ENCODE data around the gene NANS. TPM values are rescaled to one million over a fixed set of nuclear protein-coding genes. Genes with fewer than 3 reads are reported as not detected.

NANS gene
- total and polyA plus RNA-seq, 4 donors, result 23.4 to 55.4 (median 42.8) TPM

- Histone ChIP-seq H3K4me3 (ENCODE audit: low read depth in 1 of 3, low read length in 3 of 3) (no peak overlapping the region), H3K9me3 (ENCODE audit: control insufficient read depth in 4 of 4, low read length in 3 of 4) (no peaks in the 10 kb centered on the region), H3K9ac (ENCODE audit: low read depth in 1 of 2, low read length in 2 of 2) (no peak overlapping the region), H3K36me3 (ENCODE audit: control insufficient read depth in 4 of 4, insufficient read depth in 3 of 4, low read depth in 1 of 4, low read length in 3 of 4) (peaks cover 5 to 17% (median 12%) of the 10 kb centered on the region in 4 donors), H3K27ac (ENCODE audit: low read depth in 1 of 2, low read length in 2 of 2) (peak overlapping the region; percentile 63 to 76), H3K4me1 (ENCODE audit: control insufficient read depth in 4 of 4, insufficient read depth in 4 of 4, low read length in 3 of 4) (peaks cover 14 to 33% (median 23%) of the 10 kb centered on the region in 4 donors), H3K27me3 (ENCODE audit: control insufficient read depth in 4 of 4, insufficient read depth in 4 of 4, low read length in 3 of 4) (no peaks in the 10 kb centered on the region)
- DNase-seq (ENCODE audit: low spot score), result no peak
- peak; percentile 90 for TF ChIP-seq MAX (IDR thresholded peaks at IDR 0.05)
- no peak for TF ChIP-seq ATF3 (IDR thresholded peaks at IDR 0.05)
- peak; percentile 55 for TF ChIP-seq SP1 (IDR thresholded peaks at IDR 0.05)
- TF ChIP-seq HNF4A (conservative IDR thresholded peaks at IDR 0.05), result peak; percentile 73 to 90
- TF ChIP-seq FOXA1 (IDR thresholded peaks at IDR 0.05), result no peak
- TF ChIP-seq RAD21 (IDR thresholded peaks at IDR 0.05), result no peak
- TF ChIP-seq RXRA (IDR thresholded peaks at IDR 0.05), result peak; percentile 44 to 88
- no peak for TF ChIP-seq REST (IDR thresholded peaks at IDR 0.05)
- TF ChIP-seq EGR1 (IDR thresholded peaks at IDR 0.05; ENCODE audit: low read depth in 2 of 2), result peak in 1 of 2 donors; percentile 55
- no peak for TF ChIP-seq FOXA2 (IDR thresholded peaks at IDR 0.05)
- TF ChIP-seq NR2F2 (IDR thresholded peaks at IDR 0.05), result no peak
- no peak for TF ChIP-seq ZBTB33 (IDR thresholded peaks at IDR 0.05)
- TF ChIP-seq YY1 (IDR thresholded peaks at IDR 0.05), result peak; percentile 47
- TF ChIP-seq TAF1 (conservative IDR thresholded peaks at IDR 0.05), result no peak
- no peak for TF ChIP-seq CTCF (IDR thresholded peaks at IDR 0.05; ENCODE audit: low read depth, low read length, missing input control)
- peak in 1 of 2 donors; percentile 28 for TF ChIP-seq GABPA (IDR thresholded peaks at IDR 0.05 in 1 of 2, conservative IDR thresholded peaks at IDR 0.05 in 1 of 2)
- peak; percentile 46 to 90 for TF ChIP-seq JUND (IDR thresholded peaks at IDR 0.05)
- no peak for TF ChIP-seq HNF4G (IDR thresholded peaks at IDR 0.05)
- 48% methylated on average over 6 of the region's 6 CpGs for WGBS
These were observed 25.1 kb downstream of the NANS start for GRCh38 chr9:98081477-98082219.
